Endothelial cell of umbilical vein (primary cell): ENCODE data around the gene AIDA. TPM values are rescaled to one million over a fixed set of nuclear protein-coding genes. Genes with fewer than 3 reads are reported as not detected.

Source experiments
- BruUV-seq: library from RNA; stranded (reverse); fragments of 400-500 nt; replicated peaks from 2 replicates; lab custom pipeline; 2021; lab: Mats Ljungman, UMichigan
- CTCF ChIA-PET: fragments of 300-600, 350-600 bp; sonication (Branson Sonifier 250); formaldehyde crosslinking; loops from one replicate; lab custom pipeline; 2021; ENCODE audit warnings: antibody characterized with exemption, inconsistent platforms; lab: Charles Lee
- POLR2A ChIA-PET: fragments of 300-600, 350-600 bp; sonication (Branson Sonifier 250); formaldehyde crosslinking; loops from one replicate; lab custom pipeline; 2021; ENCODE audit warnings: antibody characterized with exemption, inconsistent platforms; lab: Charles Lee
- DNase-seq: peaks from one replicate; pipeline ENCODE4 v3.0.0-alpha.2; 2011; ENCODE audit warnings: low read depth, low spot score
- FAIRE-seq: peaks from 2 replicates; lab custom pipeline; 2011; peaks lifted over from hg19 to GRCh38; lab: Jason Lieb, UNC
- H2AFZ ChIP-seq: 2 replicates; pipeline ENCODE4 v1.6.0; 2012; ENCODE audit warnings: low read depth, low read length, control low read depth, inconsistent platforms
- H3K27ac ChIP-seq: 2 replicates; pipeline ENCODE4 v1.5.1; 2011; ENCODE audit warnings: low read depth, mild to moderate bottlenecking, control low read depth, low read length, moderate library complexity; ENCODE audit not compliant: insufficient read depth
- H3K27me3 ChIP-seq, 2 experiments: 2 replicates each; pipeline versions ENCODE4 v1.6.0 to v1.6.1; 2011; ENCODE audit warnings: low read length in 2 of 2, mixed read lengths in 1 of 2; ENCODE audit not compliant: control insufficient read depth in 2 of 2, insufficient read depth in 2 of 2
- H3K36me3 ChIP-seq, 2 experiments: 2 replicates in 1 of 2; 3 replicates in 1 of 2; pipeline ENCODE4 v1.5.1; 2011; ENCODE audit warnings: low read length in 2 of 2, mild to moderate bottlenecking in 1 of 2, moderate library complexity in 1 of 2; ENCODE audit not compliant: control insufficient read depth in 2 of 2, insufficient read depth in 2 of 2; ENCODE audit errors: extremely low read depth in 1 of 2
- H3K4me1 ChIP-seq: 3 replicates; pipeline ENCODE4 v1.5.1; 2011; ENCODE audit warnings: mild to moderate bottlenecking, low read length; ENCODE audit not compliant: control insufficient read depth, insufficient read depth; ENCODE audit errors: extremely low read depth
- H3K4me2 ChIP-seq: 2 replicates; pipeline ENCODE4 v1.6.1; 2011; ENCODE audit warnings: low read length, control low read depth, mixed read lengths; ENCODE audit not compliant: insufficient read depth
- H3K4me3 ChIP-seq, 3 experiments: fragments of 200-600 bp in 1 of 3; sonication (generic), shearing (Covaris generic) in 1 of 3; replicated peaks in 1 of 3; 2 replicates each; pipeline ENCODE4 v1.5.1; 2011 to 2016; ENCODE audit warnings: control low read depth in 3 of 3, low read length in 3 of 3, mild to moderate bottlenecking in 2 of 3, inconsistent platforms in 1 of 3, low read depth in 1 of 3, moderate library complexity in 1 of 3; ENCODE audit not compliant: insufficient read depth in 1 of 3
- H3K79me2 ChIP-seq: 2 replicates; pipeline ENCODE4 v1.6.0; 2012; ENCODE audit warnings: low read length, inconsistent platforms; ENCODE audit not compliant: control insufficient read depth, insufficient read depth
- H3K9ac ChIP-seq: replicated peaks from 2 replicates; pipeline ENCODE3; 2011; ENCODE audit warnings: low read length, control low read depth; ENCODE audit not compliant: insufficient read depth; ENCODE audit errors: extremely low read depth
- H3K9me1 ChIP-seq: replicated peaks from 3 replicates; pipeline ENCODE4 v1.6.0; 2011; ENCODE audit warnings: mild to moderate bottlenecking, low read length; ENCODE audit not compliant: control insufficient read depth, insufficient read depth; ENCODE audit errors: extremely low read depth
- H3K9me3 ChIP-seq: replicated peaks from 2 replicates; pipeline ENCODE4 v1.5.1; 2012; ENCODE audit warnings: low read length, inconsistent platforms; ENCODE audit not compliant: control insufficient read depth, insufficient read depth
- H4K20me1 ChIP-seq: replicated peaks from 2 replicates; pipeline ENCODE3; 2011; ENCODE audit warnings: mild to moderate bottlenecking, low read length; ENCODE audit not compliant: control insufficient read depth, insufficient read depth; ENCODE audit errors: extremely low read depth
- EZH2 ChIP-seq: IDR thresholded peaks from 2 replicates; pipeline ENCODE4 v1.6.1; 2012; ENCODE audit warnings: borderline replicate concordance, low read depth, mild to moderate bottlenecking, moderate library complexity, low read length, inconsistent platforms; ENCODE audit not compliant: severe bottlenecking
- FOS ChIP-seq: IDR thresholded peaks from 2 replicates; pipeline ENCODE4 v1.6.1; 2011; ENCODE audit warnings: mild to moderate bottlenecking, low read length, moderate library complexity, borderline replicate concordance; ENCODE audit not compliant: insufficient read depth
- GATA2 ChIP-seq: IDR thresholded peaks from 2 replicates; pipeline ENCODE4 v1.7.0; 2011; ENCODE audit warnings: low read depth, mild to moderate bottlenecking, moderate library complexity, mixed read lengths, low read length; ENCODE audit not compliant: insufficient read length, insufficient read depth
- JUN ChIP-seq: IDR thresholded peaks from 2 replicates; pipeline ENCODE4 v1.6.1; 2011; ENCODE audit warnings: borderline replicate concordance, low read depth; ENCODE audit not compliant: insufficient read length, insufficient read depth
- MYC ChIP-seq: IDR thresholded peaks from one replicate; pipeline ENCODE4 v1.6.1; 2011; ENCODE audit warnings: mild to moderate bottlenecking, low read depth, low read length
- POLR2A ChIP-seq: IDR thresholded peaks from 2 replicates; pipeline ENCODE4 v1.6.1; 2012; ENCODE audit warnings: low read depth, mild to moderate bottlenecking, control low read depth, low read length
- POLR2AphosphoS5 ChIP-seq: IDR thresholded peaks from 2 replicates; pipeline ENCODE4 v1.6.1; 2012; ENCODE audit warnings: low read depth, mild to moderate bottlenecking, control low read depth, low read length, moderate library complexity; ENCODE audit not compliant: insufficient read depth
- dilution Hi-C: fragments of 300-500 bp; cut with MboI; formaldehyde crosslinking; loops from one replicate; pipeline ENCODE4 v1.15.0; 2019; ENCODE audit warnings: low sequenced_read_pairs; ENCODE audit not compliant: extremely low pct_ligation_motif_present
- intact Hi-C: fragments of 100-400 bp; cut with micrococcal nuclease; formaldehyde crosslinking; loops from one replicate; pipeline ENCODE4 v1.10.0; 2022
- polyA plus RNA-seq, 4 experiments: library from polyadenylated mRNA; depleted of rRNA in 3 of 4; stranded (reverse) in 3 of 4; unstranded in 1 of 4; fragments of >200 nt; gene quantifications; 2 replicates each; pipeline versions ENCODE4 v1.2.1 to v1.2.3, GENCODE V29; 2011 to 2012; ENCODE audit warnings: missing spikeins in 1 of 4
- total RNA-seq: library from RNA; stranded (reverse); gene quantifications from 2 replicates; pipeline ENCODE4 v1.2.3, GENCODE V29; 2021
- TF ChIP-seq, protein P1 (sequence below), 2 donors: IDR thresholded peaks; 1 replicate in 1 of 2; 2 replicates in 1 of 2; pipeline ENCODE4 v1.5.1; 2011; ENCODE audit warnings: low read length in 2 of 2, mild to moderate bottlenecking in 2 of 2, moderate library complexity in 2 of 2, control low read depth in 1 of 2, inconsistent platforms in 1 of 2, low read depth in 1 of 2; ENCODE audit not compliant: insufficient read depth in 1 of 2; ENCODE audit errors: extremely low read depth in 1 of 2
- TF ChIP-seq, protein P2 (sequence below): IDR thresholded peaks from 2 replicates; pipeline ENCODE4 v1.6.1; 2011; ENCODE audit not compliant: insufficient read depth, insufficient read length

The AIDA gene
- total and polyA plus RNA-seq, 2 donors (not counting 3 experiments of a cell fraction or from before 2014, with no cell fraction given): 32.8 to 75.4 TPM

DNA sequence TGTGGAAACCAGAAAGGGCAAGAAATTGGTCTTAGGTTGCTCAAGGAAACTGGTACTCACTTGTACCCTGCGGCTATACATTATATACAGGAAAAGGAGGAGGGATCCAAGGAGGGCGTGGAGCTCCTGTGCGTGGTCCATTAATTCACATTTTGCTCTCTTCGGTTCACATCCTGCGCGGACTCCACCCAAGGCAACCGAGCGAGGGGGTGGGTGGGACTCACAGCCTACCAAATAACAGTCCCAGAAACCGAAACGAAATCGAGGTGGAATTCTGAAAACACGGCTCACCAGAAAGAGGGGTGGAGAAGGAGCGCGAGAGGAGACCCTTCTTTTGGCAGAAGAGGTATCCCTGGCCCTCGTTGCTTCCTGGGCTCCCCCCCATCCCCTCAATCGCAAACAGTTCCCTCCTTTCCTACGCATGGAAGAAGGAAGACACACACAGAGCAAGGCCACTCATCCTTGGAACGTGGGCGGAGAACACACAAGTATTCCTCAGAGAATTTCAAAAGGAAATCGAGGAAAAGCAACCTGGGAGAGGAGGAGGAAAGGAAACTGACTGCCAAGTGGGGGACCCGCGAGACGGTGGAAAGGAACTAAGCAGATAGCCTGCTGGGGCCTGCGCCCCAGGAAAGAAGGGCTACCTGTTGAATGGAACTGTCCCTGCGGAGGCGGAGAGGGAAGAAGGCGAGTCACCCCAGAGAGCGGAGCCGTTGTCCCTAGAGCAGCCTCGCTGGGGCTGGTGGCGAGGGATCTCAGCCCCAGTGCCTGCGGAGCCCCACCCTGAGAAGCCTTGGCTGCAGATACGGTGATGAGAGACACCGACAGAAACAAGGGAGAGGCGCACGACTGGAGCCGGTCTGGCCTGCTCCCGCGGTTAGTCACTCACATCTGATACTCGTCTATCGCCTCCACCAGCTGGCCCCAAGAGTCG, 705 bp downstream of the AIDA start:
- CTCF ChIA-PET: interaction anchor here (0.6 to 1.8 kb wide), 5 partner anchors 11 to 412 kb away, joined by 3 to 5 read pairs (median 3); no protein-coding TSS in a partner anchor
- no peaks in the 10 kb centered on the region for H3K27me3 ChIP-seq
- peak; percentile 67 for DNase-seq
- H4K20me1 ChIP-seq: no peaks in the 10 kb centered on the region
- no peaks in the 10 kb centered on the region for H3K9me3 ChIP-seq
- TF ChIP-seq POLR2A (no peak), MYC (no peak), POLR2AphosphoS5 (no peak), GATA2 (no peak), FOS (no peak), EZH2 (no peak), JUN (no peak)
- TF ChIP-seq, protein P1, sequence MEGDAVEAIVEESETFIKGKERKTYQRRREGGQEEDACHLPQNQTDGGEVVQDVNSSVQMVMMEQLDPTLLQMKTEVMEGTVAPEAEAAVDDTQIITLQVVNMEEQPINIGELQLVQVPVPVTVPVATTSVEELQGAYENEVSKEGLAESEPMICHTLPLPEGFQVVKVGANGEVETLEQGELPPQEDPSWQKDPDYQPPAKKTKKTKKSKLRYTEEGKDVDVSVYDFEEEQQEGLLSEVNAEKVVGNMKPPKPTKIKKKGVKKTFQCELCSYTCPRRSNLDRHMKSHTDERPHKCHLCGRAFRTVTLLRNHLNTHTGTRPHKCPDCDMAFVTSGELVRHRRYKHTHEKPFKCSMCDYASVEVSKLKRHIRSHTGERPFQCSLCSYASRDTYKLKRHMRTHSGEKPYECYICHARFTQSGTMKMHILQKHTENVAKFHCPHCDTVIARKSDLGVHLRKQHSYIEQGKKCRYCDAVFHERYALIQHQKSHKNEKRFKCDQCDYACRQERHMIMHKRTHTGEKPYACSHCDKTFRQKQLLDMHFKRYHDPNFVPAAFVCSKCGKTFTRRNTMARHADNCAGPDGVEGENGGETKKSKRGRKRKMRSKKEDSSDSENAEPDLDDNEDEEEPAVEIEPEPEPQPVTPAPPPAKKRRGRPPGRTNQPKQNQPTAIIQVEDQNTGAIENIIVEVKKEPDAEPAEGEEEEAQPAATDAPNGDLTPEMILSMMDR (IDR thresholded peaks at IDR 0.05; ENCODE audit: extremely low read depth in 1 of 2, insufficient read depth in 1 of 2, low read depth in 1 of 2, low read length in 2 of 2): no peak
- TF ChIP-seq, protein P2, sequence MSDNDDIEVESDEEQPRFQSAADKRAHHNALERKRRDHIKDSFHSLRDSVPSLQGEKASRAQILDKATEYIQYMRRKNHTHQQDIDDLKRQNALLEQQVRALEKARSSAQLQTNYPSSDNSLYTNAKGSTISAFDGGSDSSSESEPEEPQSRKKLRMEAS: no peak
- FAIRE-seq: peak; percentile 75
- H2AFZ ChIP-seq: peak overlapping the region; percentile 6
- no peaks in the 10 kb centered on the region for H3K36me3 ChIP-seq
- POLR2A ChIA-PET: no interaction called here
- H3K4me3 ChIP-seq: peak overlapping the region; percentile 54 to 75 (median 56)
- no peaks in the 10 kb centered on the region for H3K9me1 ChIP-seq
- TSS peak; percentile 51 for BruUV-seq
- dilution Hi-C loops: no loop called here
- H3K4me2 ChIP-seq: peak overlapping the region; percentile 80
- peaks cover 14% of the 10 kb centered on the region for H3K4me1 ChIP-seq
- H3K79me2 ChIP-seq: peaks cover 58% of the 10 kb centered on the region
- H3K9ac ChIP-seq: peak overlapping the region; percentile 59
- H3K27ac ChIP-seq: peak overlapping the region; percentile 18
- intact Hi-C loops: loop anchor here (1.0 to 10.0 kb wide), 2 partner anchors 283 to 370 kb away; no protein-coding TSS in a partner anchor
